Measurements from ENCODE around the gene PLXNA2. TPM values are rescaled to one million over a fixed set of nuclear protein-coding genes. Genes with fewer than 3 reads are reported as not detected.
A peak's percentile ranks its signal among the peaks of the same experiment; 100 is the strongest.

Gene PLXNA2
- total and polyA plus RNA-seq, 2 of the 4 experiments (the other 2 are of a cell fraction), result 0.72 to 1.1 TPM

GRCh38 chr1:208245185-208245705, 1.1 kb upstream of the PLXNA2 start:
- DNase-seq (peak; percentile 92), ATAC-seq (ENCODE audit: low read depth) (peak; percentile 77)
- Histone ChIP-seq H3K9me3 (ENCODE audit: control insufficient read depth, insufficient read depth, low read length) (no peaks in the 10 kb centered on the region), H3K79me1 (ENCODE audit: low read depth in 1 of 2, low read length in 2 of 2) (peaks cover 0 to 7% of the 10 kb centered on the region in 2 experiments; a peak in 1 of 4 replicates), H2AK5ac (ENCODE audit: low read depth, low read length) (no peak overlapping the region), H3K9ac (ENCODE audit: low read depth, low read length) (no peak overlapping the region), H3K23ac (ENCODE audit: low read depth, low read length) (no peak overlapping the region), H2BK20ac (ENCODE audit: low read depth, low read length) (no peak overlapping the region), H2AK9ac (replicated peaks; ENCODE audit: low read depth, low read length, poor library complexity) (no peak overlapping the region), H2BK120ac (ENCODE audit: low read depth, low read length) (no peak overlapping the region), H3K27ac (ENCODE audit: insufficient read depth, low read length) (no peak overlapping the region), H3K56ac (ENCODE audit: extremely low read depth, insufficient read depth, low read length) (no peak overlapping the region), H3K36me3 (ENCODE audit: control insufficient read depth, insufficient read depth, low read length) (no peaks in the 10 kb centered on the region), H3K4me1 (ENCODE audit: control insufficient read depth, insufficient read depth, low read length) (peaks cover 5% of the 10 kb centered on the region; the same call in 1 of the 2 replicates), H4K20me1 (ENCODE audit: insufficient read depth, low read length) (no peaks in the 10 kb centered on the region), H3K4ac (ENCODE audit: low read depth, low read length) (no peak overlapping the region), H3K4me2 (ENCODE audit: low read depth, low read length) (peak overlapping the region; percentile 71), H4K8ac (ENCODE audit: low read depth in 2 of 2, low read length in 2 of 2) (no peak overlapping the region), H4K5ac (ENCODE audit: low read depth, low read length) (no peak overlapping the region), H4K91ac (ENCODE audit: insufficient read depth, low read depth, low read length) (no peak overlapping the region), H3K18ac (ENCODE audit: low read depth, low read length) (no peak overlapping the region), H2BK15ac (ENCODE audit: low read depth, low read length) (no peak overlapping the region), H2BK5ac (ENCODE audit: low read depth, low read length, poor library complexity, severe bottlenecking) (no peak overlapping the region), H3K27me3 (ENCODE audit: control insufficient read depth, insufficient read depth, low read length) (peaks cover 19% of the 10 kb centered on the region), H3K9me1 (ENCODE audit: insufficient read depth, low read length) (no peaks in the 10 kb centered on the region), H3K14ac (replicated peaks; ENCODE audit: low read depth, low read length) (no peak overlapping the region), H2AFZ (replicated peaks; ENCODE audit: low read length, poor library complexity) (peak overlapping the region; percentile 86), H3K4me3 (ENCODE audit: insufficient read depth, low read depth, low read length) (peak overlapping the region; percentile 7; the same call in 1 of the 2 replicates)
- dilution Hi-C loops (cut with HindIII; ENCODE audit: low sequenced_read_pairs, unreplicated experiment) (no loop called here), in situ Hi-C loops (cut with MboI; ENCODE audit: low sequenced_read_pairs) (loop anchor here (5.0 kb wide), 1 partner anchor 223 kb away; no protein-coding TSS in a partner anchor), intact Hi-C loops (cut with micrococcal nuclease) (loop anchor here (5.0 to 10.0 kb wide), 2 partner anchors 358 to 1110 kb away; no protein-coding TSS in a partner anchor)
- ChIA-PET POLR2A (ENCODE audit: unreplicated experiment) (interaction anchor here (1.0 kb wide), 1 partner anchor 223 kb away, joined by 4 read pairs; no protein-coding TSS in a partner anchor), CTCF (interaction anchor here (0.5 to 11.3 kb wide), 25 partner anchors 8 to 417 kb away, joined by 3 to 158 read pairs (median 3); no protein-coding TSS in a partner anchor)
- no TSS peak for BruUV-seq (replicated peaks)
- 0% methylated on average over 6 of the region's 22 CpGs; no CpG with 5 or more reads in 1 of the 2 experiments for WGBS, 2 experiments (ENCODE audit: extremely low coverage in 2 of 2, insufficient read length in 1 of 2)
- TF ChIP-seq MAZ (IDR thresholded peaks at IDR 0.05; ENCODE audit: borderline replicate concordance, low read depth, low read length) (peak; percentile 36), ELK1 (IDR thresholded peaks at IDR 0.05; ENCODE audit: borderline replicate concordance, low read depth, low read length) (no peak), RAD21 (IDR thresholded peaks at IDR 0.05; ENCODE audit: low read length) (peak; percentile 82), CHD1 (IDR thresholded peaks at IDR 0.05; ENCODE audit: low read depth, low read length) (no peak), SMC3 (IDR thresholded peaks at IDR 0.05; ENCODE audit: low read depth, low read length) (peak; percentile 88), NFE2L2 (IDR thresholded peaks at IDR 0.05; ENCODE audit: low read depth, low read length) (no peak), RCOR1 (IDR thresholded peaks at IDR 0.05; ENCODE audit: insufficient replicate concordance, low read length) (no peak), FOS (IDR thresholded peaks at IDR 0.05; ENCODE audit: low read depth, low read length) (no peak), RFX5 (IDR thresholded peaks at IDR 0.05; ENCODE audit: low read depth, low read length) (no peak), BHLHE40 (IDR thresholded peaks at IDR 0.05; ENCODE audit: low read depth, low read length) (0 out of 2 replicates have a peak, but pooled peaks have one; percentile 29), MXI1 (IDR thresholded peaks at IDR 0.05; ENCODE audit: borderline replicate concordance, low read depth, low read length) (0 out of 2 replicates have a peak, but pooled peaks have one; percentile 54), CTCF (conservative IDR thresholded peaks at IDR 0.05; ENCODE audit: low read depth, low read length) (peak; percentile 87), MAFK (IDR thresholded peaks at IDR 0.05; ENCODE audit: low read depth, low read length) (no peak), POLR2A (IDR thresholded peaks at IDR 0.05; ENCODE audit: low read depth, low read length) (no peak), CEBPB (IDR thresholded peaks at IDR 0.05; ENCODE audit: low read depth, low read length) (no peak)
